GM12875 (cell line): ENCODE measurements around the gene GPR18.
"Not testable (repeated sequence)": the region's sequence is repeated elsewhere in the genome, so short reads cannot be mapped to it uniquely, and the experiment has no call there.

Experiments
- H3K4me3 ChIP-seq: one replicate; pipeline ENCODE4 v1.5.1; 2011; ENCODE audit warnings: low read depth, low read length, control low read depth
- CTCF ChIP-seq: IDR thresholded peaks from 2 replicates; pipeline ENCODE4 v1.5.1; 2011; ENCODE audit warnings: low read depth, mild to moderate bottlenecking, control low read depth, inconsistent platforms, low read length, moderate library complexity, borderline replicate concordance; ENCODE audit not compliant: insufficient read depth

Gene GPR18

DNA sequence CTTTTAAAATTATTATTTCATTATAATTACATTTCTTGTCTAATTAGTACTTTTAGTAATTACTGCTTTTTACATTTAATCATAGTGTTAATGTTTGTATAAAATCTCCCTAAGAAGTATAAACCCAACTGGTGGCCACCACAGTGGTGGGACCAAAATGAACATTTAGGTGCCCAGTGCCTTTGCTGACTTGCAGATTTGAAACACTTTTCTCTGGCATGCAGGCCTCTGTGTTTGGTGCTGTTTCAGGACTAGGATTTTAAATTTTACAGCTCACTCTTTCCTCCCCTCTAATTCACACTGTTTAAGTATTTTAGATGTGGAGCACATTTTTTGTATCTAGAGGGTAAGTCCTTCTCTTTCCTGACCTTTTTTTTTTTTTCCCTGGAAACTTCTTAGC, 40.1 kb downstream of the GPR18 start:
- H3K4me3 ChIP-seq, result no peak overlapping the region
- no peak for TF ChIP-seq CTCF

DNA sequence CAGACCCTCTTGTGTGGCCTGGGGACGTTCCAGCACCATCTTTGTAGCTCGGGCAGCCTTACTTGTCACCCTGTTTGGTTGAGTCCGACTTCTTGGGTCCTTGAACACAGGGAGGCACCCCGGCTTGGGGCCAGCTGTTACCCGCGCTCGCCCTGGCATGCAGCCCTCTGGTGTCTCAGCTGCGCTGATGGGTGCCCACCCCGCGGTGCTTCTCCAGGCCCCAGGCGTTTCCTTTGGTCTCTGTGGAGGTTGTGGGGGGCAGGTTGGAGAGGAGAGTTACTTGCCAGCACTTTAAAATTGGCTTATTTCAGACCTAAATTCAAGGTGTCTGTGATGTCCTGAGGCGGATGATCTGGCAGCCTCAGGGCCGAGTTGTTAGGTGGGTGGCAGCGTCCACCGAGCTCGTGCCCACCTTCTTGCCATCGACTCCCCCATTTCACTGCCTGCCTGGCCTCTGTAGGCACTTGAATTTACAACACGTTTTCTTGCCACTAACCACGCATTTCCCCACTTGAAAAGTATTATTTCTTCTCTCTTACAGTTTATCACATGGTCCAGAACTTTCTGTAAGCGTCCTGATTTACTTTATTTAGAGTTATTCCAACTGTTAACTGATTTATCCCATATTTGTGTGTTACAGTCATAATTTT, 40.6 kb downstream of the GPR18 start:
- TF ChIP-seq CTCF, result no peak
- no peak overlapping the region for H3K4me3 ChIP-seq

DNA sequence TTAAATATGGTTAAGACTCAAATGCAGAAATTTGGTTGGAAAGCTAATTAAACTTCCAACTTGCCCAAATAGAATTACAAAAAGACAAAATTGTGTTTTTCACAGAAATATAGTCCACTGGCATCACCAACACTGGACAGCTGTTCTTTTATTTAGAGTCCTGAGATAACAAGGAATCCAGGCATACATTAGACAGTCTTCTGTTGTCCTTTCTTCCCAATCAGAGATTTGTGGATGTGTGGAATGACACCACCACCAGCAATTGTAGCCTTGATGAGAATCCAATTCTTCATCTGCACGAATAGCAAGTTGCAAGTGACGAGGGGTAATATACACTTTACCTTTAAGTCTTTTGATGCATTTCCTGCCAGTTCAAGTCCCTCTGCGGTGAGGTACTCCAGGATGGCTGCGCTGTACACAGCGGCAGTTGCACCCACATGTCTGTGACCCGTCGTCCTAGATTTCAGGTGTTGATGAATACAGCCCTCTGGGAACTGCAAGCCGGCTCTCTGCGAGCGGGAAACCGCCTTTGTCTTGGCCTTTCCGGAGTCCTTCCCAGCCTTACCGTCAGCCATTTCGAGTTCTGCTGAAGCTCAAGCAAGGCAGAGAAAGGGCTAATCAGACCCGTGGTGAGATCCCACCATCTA, 42.9 kb downstream of the GPR18 start:
- TF ChIP-seq CTCF, result no peak
- H3K4me3 ChIP-seq, result no peak overlapping the region

DNA sequence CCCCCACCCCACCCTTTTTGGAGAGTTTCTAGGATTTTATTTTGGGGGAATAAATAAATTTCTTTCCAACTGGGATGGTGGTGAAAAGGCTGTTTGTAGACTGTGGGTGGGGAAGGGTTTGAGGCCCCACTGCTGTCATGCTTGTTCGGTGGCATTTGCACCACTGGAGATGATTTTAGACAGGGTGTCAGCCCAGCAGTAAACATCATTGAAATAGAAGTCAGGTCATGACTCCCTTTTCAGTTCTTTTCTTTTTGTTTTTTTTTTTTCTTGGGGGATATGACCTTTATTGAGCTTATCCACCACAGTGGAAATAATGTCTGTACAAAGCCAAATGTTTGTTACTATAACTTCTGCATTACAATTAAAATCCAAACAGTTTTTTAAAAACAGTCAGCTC, 43.4 kb downstream of the GPR18 start:
- no peak overlapping the region for H3K4me3 ChIP-seq
- TF ChIP-seq CTCF, result no peak

- TF ChIP-seq CTCF, result no peak
- no peak overlapping the region for H3K4me3 ChIP-seq
Measured at GRCh38 chr13:99214232-99214631, 43.9 kb downstream of the GPR18 start.

DNA sequence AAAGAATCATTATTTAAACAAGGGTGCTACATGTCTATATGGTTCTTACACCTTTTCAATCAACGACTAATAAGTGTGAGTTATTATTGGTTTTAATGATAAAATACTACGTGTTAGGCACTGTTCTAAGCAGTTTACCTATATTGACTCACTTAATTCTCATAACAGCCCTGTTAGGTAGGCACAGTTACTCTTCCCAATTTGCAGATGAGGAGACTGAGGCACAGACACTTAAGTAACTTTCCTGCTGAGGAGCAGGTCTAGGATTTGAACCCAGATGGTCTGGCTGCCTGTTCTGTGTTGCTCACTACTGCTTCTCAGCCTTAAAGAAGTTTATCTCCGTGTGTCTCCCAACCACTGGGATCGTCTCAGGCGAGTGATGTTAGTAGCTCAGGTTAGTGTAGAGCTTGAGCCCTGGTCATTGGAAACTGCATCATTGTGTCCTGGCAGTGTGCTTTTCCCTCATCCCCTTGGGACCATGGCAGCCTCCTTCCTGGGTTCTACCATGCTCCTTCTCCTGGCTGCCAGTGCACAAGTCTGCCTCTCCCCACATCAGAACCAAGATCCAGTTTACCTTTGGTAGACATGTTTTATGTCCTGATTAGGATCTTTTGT, 46.7 kb downstream of the GPR18 start:
- no peak for TF ChIP-seq CTCF
- H3K4me3 ChIP-seq, result no peak overlapping the region

DNA sequence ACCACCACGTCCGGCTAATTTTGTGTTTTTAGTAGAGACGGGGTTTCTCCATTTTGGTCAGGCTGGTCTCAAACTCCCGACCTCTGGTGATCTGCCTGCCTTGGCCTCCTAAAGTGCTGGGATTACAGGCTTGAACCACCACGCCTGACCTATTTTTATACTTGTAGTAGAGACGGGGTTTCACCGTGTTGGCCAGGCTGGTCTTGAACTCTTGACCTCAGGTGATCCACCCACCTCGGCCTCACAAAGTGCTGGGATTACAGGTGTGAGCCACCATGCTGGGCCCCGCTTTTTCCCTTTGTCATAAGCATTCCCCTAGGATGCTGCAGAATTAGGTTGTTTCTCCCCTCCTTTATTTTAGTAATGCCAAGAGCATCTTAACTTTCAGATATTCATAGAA, 47.6 kb downstream of the GPR18 start:
- not testable (repeated sequence) for H3K4me3 ChIP-seq
